Left forelimb (tissue), 1 donor: ENCODE data around the gene FHDC1.

Experiments
- DNase-seq: peaks from one replicate; pipeline ENCODE4 v3.0.0-alpha.2; 2018; ENCODE audit warnings: low spot score

The FHDC1 gene

DNA sequence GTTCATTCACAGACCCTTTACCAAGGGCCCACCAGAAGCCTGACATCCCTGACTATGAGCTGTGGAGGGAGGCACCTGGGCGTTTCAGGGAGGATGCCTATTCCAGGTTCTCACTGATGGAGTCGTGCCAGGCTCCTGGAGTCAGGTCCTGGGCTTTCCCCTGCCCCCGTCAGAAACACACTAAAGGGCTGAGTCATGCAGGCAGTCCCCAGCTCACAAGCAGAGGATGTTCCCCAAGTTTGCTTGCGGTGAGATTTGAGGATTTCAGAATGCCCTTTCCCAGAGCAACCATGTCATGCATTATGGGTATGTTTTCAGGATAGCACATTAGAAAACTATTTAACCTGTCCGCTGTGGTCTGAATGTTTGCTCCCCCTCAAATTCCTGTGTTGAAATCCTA, 45.2 kb downstream of the FHDC1 start:
- no peak for DNase-seq

DNA sequence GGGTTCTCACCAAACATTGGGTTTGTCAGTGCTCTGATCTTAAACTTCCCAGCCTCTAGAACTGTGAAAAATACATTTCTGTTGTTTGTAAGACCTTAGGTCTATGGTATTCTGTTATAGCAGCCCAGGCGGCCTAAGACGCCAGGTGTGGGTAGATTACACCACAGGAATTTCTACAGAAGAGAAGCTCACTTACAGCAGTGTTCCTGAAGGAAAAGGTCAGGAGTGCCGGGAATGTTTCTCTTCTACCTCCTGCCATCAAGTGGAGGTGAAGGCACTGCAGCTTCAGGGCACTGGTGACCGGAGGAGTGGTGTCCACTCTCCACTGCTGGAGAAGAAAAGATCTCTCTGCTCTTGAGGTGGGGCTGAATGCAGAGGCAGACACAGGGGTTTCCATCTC, 45.7 kb downstream of the FHDC1 start:
- no peak for DNase-seq

DNA sequence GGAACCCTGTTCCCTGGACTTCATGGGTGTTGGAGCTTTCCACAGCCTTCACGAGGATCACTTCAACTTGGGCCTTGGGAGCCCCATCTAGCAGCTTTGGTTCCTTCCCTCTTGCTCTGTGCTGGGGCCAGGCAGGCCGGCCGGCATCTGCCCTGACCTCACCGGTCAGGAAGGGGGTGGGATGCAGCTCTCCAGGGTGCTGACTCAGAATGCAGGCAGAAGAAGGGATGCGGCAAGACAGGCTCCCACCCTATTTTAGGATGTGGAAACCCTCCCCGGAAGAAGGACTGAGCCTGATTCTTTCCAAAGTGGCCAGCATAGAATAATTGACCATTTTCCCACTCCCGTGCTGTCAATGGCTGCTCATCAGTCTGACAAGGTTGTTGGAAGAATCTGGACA, 47.1 kb downstream of the FHDC1 start:
- DNase-seq: no peak

DNA sequence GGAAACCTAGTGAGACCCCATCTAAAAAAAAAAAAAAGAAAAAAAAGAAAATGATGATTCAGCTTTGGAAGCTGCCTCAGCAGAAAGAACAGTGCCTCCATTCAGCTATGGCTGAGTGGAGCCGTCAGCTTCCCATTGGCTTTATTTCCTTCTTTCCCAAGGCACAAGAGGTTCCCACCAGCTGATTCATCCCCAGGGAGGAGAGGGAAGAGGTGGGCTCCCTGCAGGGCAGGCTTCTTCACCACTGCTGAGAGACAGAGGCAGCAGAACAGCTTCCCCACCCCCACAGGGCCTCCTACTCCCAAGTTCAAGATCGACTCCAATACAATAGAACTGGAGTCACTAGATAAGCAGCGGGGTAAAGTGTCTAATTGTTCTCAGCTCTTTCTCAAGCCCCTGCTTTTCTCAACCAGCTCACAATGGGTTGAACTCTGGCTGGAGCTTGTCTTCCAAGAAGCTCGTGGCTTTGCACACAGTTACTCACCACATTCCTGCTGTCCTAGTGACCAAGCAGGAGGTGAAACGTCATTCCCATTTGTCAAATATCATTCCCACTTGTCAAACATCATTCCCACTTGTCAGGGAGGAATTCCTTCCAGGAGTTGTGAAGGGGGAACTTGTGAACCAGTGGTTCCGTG, 47.8 kb downstream of the FHDC1 start:
- no peak for DNase-seq

DNA sequence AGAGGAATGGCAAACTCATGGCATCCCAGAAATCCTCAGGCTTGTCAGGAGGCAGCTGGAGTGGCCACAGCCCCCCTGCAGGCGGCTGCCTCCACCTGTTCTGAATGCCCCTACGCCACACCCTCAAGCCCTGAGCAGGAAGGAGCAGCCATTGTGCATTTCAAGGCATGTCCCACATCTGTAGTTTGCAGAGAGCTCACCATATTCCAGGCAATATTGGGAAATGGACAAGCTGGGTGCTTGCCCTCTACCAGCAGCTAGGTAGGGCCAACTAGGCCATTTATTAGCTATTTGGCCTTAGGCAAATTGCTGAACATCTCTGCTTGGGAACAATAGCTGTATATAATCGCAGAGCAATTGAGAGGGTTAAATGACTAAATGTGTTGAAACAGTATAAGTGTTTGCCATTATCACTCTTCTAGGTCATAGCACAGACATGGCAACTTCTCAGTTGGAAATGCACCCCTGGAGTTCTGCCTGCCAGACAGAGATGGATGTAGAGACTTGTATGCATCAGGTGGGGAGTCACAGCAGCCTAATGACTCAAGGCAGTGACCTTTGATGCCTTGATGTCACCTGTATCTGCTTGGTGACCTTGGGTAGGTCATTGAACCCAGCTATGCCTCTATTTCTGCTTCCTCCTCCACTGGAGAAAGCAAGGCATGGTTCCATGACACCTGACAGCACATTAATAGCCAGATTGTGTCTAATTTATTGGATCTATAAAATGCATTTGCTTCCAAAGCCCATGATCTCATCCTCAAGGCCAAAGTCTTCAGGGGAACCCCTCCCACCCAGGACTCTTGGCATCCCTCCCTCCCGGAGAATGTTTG, 52.8 kb downstream of the FHDC1 start:
- no peak for DNase-seq

DNA sequence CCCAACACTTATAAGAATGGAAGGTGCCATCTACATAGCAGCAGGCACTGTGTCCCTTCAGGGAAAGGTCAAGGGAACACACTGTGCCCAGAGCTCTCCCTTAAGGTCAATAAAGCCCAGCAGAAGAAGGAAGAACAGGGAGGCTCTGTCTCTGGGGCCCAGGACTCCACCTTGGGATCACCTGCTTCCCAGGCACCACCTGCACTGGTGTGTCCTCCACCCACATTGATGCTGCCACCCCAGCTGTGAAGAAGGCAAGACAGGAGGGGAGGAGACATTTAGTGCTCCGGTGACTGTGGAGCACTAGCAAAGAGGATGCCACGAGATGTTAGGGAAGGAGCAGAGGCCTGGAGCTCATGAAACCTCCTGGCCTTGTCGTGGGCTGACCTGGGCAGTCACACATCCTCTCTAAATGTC, 53.4 kb downstream of the FHDC1 start:
- no peak for DNase-seq

DNA sequence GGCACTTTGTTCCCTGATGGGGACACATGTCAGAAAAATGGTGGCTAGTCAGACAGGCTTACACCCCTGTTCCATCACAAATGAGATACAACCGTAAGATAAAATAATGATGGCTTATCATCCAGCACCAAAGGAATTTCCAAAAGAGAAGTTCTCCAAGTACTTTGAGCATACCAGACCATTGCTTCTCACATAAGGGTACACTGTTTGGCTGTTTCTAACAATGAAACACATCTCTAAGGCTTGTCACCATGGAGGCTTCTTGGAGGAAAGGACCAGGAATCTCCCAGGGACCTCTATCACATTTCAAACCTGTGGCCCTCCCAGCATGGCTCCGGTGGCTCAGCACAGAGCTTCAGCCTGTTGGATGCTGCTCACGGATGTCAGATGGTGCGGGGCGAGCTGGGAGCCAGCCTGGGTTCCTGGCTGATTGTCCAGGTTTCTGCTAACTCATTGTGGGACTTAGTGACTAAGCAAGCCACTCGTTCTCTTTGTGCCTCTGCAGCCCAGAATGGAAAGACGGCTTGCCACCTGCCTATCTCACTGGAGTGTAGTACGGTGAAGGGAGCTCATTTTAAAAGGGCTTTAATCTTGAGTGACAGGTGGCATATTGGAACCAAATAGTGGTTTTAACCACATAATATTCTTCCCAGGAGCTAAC, 54.5 kb downstream of the FHDC1 start:
- DNase-seq: no peak

DNA sequence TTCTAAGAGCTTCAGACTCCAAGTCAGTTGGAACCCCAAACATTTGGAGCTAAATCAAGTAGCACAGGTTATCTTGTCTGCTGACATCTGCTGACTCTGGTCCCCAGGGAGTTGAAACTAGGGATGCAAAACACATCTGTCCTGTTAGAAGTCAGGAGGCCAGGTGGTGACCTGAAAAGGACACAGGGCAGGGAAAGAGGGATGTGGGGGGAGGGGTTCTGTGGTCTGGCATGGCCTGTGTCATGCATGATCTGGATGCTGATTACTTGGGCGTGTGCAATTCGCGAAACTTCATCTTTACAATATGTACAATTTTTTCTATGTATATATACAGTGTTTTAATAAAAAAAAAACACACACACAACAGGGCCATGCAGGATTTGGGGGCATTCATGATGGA, 55.3 kb downstream of the FHDC1 start:
- DNase-seq: no peak

DNA sequence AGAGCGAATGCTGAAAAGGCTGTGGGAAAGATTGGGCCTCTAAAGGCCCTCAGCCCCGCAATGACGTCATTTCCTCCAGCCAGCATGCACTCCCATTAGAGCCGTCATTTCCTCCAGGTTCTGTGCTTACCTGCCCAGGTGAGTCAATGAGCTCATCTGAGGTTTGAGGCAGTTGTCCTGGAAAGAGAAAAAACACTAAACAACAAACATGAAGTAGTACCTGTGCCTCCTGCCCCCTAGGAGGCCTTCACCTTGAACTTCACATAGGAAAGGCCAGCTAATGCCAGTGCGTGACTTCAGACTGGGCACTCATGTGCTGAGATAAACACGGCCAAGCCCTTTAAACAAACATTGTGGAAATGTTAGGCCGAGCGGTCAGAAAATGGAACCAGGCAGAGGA, 55.9 kb downstream of the FHDC1 start:
- no peak for DNase-seq

DNA sequence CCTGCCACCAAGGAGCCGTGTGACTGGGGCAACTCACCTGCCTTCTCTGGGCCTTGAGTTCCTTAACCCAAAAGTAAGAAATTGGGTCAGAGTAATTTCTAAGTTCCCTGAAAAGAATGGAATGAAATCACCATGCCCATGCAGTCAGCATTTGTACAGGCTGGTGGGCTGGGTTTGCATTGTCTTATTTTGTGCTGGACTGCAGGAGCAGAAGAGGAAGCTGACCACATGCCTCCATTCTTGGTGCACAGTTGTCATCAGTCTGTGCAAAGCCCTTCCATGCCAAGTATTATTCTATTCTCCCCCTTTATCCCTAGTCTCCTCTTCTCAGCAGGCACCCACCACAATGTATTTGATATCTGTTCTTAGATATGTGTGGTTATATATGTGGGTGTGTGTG, 56.3 kb downstream of the FHDC1 start:
- no peak for DNase-seq

DNA sequence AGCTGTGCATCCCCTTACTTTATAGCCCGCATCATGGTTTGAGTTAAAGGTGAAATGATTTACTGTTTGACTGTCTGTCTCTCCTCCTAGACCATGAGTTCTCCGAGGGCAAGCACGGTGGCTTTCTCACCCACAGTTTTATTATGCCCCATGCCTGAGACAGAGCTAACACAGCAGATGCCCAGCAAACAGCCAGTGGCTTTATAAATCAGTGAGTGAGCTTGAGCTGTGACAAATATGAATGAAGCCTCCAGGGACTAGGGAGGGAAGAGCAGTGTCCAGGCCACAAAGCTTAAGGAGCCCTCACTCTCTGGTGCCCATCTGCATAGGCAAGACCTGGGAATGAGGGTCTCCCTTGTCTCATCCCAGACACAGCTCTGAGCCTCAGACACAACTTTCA, 57.9 kb downstream of the FHDC1 start:
- DNase-seq: no peak

DNA sequence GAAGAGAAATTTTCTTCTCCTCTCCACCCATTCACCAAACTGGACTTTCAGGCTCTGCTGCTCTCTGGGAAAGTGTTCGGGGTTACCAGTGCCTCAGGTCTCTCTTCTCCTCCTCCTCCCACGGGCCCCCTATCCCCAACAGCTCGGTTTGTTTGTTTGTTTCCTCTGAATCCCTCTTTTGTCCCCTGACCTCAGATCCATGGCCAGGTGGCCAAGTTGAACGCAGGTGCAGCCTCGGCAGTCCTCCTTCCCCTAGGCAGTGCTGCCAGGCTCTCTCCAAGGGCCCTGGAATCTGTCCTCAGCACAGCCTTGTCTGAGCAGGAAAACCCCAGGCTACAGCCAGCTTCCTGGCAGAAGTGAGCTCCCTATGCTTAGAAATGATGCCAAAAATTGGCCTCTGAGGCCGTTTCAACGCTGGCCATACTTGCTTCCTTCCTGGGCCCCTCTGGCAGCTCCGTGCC, 60.0 kb downstream of the FHDC1 start:
- DNase-seq: no peak

DNA sequence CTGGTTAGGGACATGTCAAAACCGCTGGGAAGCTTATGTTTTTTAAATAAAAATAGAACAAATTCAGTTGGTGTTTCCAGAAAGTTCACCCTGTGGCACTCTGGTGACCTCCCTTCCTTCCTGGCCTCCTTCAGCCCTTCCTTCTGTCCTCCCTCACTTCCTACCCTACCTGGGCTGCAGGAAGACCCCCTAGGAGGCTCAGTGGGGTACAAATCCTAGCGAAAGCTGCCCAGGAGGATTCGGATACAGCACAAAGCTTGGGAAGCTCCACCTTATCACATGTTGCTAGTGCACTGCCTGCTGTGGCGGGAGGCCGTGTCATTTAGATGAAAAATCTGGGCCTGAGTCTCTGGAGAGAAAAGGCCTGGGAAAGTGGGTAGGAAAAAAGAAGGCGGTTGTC, 60.5 kb downstream of the FHDC1 start:
- DNase-seq: no peak

DNA sequence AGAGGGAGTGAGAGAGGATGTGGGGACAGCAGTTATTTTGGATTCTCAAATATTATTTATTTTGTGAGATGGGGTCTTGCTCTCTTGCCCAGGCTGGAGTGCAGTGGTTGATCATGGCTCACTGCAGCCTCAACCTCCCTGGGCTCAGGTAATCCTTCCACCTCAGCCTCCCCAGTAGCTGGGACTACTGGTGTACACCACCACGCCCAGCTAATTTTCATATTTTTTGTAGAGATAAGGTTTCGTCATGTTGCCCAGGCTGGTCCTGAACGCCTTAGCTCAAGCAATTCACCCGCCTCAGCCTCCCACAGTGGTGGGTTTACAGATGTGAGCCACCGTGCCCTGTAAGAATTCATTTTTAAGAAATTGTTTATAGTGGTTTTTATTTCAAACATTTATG, 61.2 kb downstream of the FHDC1 start:
- DNase-seq: no peak

DNA sequence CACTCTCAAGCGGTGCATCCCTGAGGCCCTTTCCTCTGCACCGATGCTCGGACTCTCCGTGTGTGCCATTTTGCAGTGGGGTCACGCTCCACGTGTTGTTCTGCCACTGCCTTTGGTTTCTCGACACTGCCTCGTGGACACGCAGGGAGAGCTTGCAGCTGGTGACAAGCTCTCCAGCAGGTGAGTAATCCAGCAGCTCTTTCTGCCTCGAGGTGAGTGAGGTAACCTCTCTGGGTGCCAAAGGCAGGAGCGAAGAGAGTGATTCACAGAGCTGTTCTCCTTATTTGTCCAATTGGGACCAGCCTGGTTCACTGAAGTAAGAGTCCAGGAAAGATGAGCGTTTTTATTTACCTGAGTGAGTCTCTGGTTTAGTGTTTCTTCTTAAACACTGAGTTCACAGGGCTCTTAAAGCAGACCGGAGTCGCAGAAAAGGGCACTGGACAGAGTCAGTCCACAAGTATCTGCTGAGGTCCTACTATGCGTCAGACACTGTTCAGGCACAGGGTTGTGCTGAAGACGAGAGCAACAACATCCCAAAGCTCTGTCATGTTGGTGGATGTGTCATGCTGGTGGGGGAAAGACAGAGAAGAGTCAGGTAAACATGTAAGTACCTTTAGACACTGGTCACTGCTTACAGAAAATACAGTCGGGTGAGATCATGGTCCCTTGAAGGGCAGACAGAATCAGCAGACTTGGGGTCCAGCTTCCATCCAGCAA, 61.8 kb downstream of the FHDC1 start:
- no peak for DNase-seq

DNA sequence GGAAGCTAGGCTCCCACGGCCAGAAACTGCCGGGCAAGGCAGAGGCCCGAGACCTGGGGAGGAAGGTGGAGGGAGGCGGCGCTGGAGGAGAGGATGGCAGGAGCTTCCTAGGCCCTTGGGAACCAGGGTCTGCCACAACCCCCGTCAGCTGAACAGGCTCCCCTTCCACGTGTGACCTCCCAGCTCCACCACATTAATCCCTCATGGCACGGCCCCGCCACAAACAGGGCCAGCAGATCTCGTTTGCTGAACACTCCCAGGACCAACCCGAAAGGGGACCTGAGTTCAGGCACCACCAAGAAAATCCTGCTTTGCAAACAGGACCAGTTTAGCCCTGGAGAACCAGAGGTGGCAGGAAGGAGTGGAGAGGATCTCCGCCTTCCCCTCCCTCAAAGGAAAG, 62.7 kb downstream of the FHDC1 start:
- no peak for DNase-seq

DNA sequence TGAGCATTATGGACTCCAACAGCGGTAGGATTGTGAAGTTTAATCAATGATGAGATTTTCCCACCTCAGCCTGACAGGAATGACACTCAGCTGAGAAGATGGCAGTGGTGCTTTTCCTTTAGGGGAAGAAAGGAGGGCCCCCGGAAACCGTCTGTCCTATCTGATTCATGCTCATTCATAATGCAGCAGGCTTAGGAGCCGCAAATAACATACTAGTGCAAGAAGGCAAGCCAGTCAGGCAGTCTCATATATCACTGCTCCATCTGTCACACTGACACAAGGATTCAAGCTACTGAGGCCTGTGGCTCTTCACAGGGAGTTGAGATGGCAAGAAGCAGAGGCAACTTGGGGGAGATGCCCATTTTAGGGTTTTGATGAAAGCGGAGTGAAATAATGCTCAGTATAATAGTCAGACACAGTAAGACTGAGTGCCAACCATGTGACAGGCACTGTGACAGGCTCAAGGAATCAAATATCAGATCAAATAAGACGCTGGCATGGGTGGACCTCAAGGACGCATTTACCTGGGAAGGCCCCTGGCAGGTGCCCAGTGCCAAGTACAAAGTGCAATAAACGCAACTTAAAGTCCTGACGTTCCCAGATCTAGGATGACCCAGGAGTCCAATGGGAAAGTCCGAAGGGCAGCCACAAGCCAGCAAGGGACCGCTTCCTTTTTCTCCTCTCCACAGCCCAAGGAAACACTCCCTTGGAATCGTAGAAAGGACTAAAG, 63.4 kb downstream of the FHDC1 start:
- no peak for DNase-seq

DNA sequence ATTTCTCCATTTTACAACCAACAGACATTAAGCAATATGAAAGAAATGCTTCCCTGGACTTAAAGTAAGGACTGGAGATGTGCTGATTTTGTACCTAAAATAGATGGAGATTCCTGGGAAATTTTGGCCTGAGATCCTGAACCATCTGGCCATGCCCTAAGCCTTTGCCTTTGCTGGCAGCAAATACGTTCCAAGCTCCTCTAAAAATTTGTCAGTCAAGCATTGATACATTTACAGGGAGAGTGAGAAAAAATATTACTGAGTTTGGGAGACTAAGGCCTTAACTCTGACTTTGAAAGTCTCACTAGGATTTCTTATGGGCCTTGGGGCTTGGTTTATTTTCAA, 63.9 kb downstream of the FHDC1 start:
- no peak for DNase-seq

DNA sequence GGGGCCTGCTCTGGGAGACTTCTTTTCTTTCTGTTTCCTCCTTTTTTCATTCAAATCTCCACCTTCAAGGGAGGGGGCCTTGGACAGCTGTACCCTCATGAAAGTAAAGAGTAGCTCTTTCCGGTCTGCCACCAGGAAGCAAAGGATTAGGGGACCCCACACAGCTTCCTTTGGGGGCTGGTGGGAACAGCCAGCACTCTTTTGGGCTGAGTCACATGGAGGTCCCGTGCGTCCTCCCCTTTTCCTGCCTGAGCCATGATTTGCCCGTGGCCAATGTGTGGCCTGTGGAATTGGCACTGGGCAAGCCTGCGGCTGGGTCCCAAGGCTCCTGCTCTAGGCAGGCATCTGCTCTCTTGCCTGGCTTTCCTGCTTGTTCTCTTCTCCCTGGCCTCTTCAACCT, 65.5 kb downstream of the FHDC1 start:
- no peak for DNase-seq

DNA sequence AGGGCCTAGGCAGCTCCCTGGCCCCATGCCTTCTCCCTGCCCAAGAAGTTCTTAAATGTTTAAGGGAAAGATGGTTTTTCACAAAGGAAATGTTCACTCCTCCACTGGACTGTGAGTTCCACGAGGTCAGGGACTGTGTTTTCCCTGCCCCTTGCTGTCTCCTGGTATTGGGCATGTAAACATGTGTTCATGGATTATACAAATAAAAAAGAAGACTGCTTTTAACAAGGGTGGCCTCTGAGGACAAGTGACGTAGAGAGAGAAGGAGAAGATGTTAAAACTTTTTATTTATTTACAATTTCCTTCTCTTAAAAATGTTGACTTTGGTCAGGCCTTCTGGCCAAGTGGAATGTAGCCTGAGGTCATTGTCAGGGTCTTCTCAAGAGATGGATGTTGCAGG, 66.0 kb downstream of the FHDC1 start:
- no peak for DNase-seq

DNA sequence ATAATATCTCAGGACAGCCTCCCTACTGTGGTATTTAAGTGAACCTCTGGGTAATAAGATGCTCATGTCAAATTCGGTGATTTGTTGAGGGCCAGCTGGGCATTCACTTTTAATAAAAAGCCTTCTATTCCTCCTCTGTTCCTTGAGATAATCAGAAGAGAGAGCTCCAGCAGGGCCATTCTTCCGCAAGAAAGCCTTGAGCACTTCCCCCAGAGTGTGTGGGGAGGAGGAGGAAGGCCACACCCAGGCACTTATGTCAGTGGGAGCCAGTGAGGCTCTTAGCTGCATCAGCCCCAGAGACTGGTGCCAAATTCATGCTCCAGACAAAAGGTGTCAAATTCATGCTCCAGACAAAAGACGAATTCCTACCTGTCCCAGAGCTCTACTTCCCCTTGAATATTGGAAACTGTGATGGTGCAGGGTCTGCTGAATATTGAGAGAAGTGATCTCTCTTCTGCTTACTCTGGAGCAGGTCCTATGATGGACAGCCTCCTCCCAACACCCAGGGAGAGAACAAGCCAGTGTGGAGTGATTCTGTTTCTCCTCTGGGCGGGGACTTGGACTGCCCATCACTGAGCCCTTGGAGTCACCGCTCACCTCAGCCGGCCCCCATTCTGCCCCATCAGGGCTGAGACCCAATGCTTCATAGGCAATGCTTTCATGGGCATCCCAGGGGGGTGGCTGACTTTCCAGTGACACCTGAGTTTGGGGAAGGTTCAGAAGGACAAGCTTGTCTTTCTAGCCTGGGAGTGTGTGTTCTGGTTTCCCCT, 68.1 kb downstream of the FHDC1 start:
- DNase-seq: no peak
